ENCODE data around the gene CFAP92. TPM values are rescaled to one million over a fixed set of nuclear protein-coding genes. Genes with fewer than 3 reads are reported as not detected.
"Not testable (repeated sequence)": the region's sequence is repeated elsewhere in the genome, so short reads cannot be mapped to it uniquely, and the experiment has no call there.

Gene CFAP92
- total RNA-seq, 1 experiment from 2014 or later = not detected

DNA sequence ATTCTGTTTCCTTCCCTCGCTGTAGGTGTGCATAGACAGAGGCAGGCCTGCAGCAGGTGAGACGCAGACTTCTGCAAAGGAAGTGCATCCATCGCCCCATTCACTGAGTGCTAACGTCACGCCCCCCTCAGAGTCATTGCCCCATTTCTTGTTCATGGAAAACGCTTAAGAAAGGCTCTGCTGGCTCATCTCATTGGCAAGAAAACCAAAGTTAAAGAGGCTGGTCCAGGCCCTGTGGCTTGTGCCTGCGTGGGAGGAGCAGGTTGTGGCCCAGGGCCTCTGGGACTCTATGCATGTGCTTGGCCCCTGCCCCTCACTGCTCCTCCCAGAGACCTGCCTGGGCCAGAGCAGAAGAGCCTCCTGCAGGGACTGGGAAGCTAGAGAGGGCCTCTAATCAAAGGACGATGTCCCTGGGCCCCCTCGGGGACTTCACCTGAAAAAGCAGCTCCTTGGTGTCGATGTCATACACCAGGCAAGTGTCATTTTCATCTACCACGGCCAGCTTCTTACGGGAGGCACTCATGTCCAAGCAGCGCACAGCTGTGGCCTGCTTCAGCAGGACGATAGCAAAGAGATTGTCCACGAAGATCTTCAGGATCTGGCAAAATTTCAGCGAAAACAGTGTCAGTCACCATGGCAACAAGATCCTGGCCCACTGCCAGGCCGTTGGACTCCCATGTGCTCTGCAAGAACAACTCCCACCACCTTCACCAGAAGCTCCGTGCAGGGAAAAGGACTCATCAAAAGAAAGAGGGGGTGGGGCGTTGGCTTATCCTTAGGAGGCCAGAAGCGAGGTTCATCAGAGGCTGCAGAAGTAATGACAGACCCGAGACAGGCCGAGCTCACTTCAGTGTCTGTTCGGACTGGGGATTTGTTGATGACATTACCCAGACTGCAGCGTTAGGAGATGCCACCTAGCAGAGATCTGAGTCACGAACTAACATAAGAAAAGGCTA, 128.7 kb downstream of the CFAP92 start:
- DNase-seq (ENCODE audit: low read depth) = not testable (repeated sequence)

DNA sequence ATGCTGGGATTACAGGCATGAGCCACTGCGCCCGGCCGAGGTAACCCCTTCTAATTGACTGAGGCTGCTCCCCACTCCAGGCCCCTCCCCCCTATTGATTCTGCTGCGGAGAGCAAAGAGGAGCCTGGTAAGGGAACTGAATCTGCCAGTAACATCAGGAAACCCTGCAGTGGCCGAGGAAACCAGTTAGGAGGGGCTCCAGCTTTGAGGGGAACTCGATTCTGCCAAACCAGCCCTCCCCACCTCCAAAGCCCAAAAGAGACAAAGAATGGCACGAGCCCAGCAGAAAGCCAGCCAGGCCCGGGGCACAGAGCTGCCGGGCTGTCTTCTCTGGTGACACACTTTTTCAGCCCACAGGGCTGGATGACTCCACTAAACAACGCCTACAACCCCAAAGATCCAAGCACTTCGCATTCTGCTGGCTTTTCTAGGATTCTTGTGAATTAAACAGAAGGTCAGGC, 129.5 kb downstream of the CFAP92 start:
- no peak for DNase-seq (ENCODE audit: low read depth)

- DNase-seq (ENCODE audit: low read depth) = no peak
These were observed 130.3 kb downstream of the CFAP92 start for GRCh38 chr3:128863560-128863959.

GRCh38 chr3:128861491-128861890, 132.4 kb downstream of the CFAP92 start:
- DNase-seq (ENCODE audit: low read depth) = no peak

Other genes starting within 250 kb of the CFAP92 start
- 50.1 and 51.6 TPM in 2 replicates for gene ACAD9, start 114.5 kb downstream of the CFAP92 start, total RNA-seq (2014; rRNA removed)
- gene EFCC1, start 7.2 kb upstream of the CFAP92 start, total RNA-seq (2014; rRNA removed) = not detected in 2 replicates
- gene GP9, start 66.7 kb upstream of the CFAP92 start, total RNA-seq (2014; rRNA removed) = not detected in 2 replicates
- gene RAB43, start 127.7 kb upstream of the CFAP92 start, total RNA-seq (2014; rRNA removed) = 16.3 and 21.5 TPM in 2 replicates
- 26.9 TPM in 2 replicates for gene ISY1, start 167.0 kb upstream of the CFAP92 start, total RNA-seq (2014; rRNA removed)
- 370 and 371 TPM in 2 replicates for gene CNBP, start 189.8 kb upstream of the CFAP92 start, total RNA-seq (2014; rRNA removed)